PFSK-1 (cell line): ENCODE measurements around the gene RAB30.

Source experiments
- FOXP2 ChIP-seq: optimal IDR thresholded peaks from 2 replicates; pipeline ENCODE3; 2011; ENCODE audit warnings: borderline replicate concordance, control low read depth, inconsistent platforms; ENCODE audit not compliant: insufficient read depth; ENCODE audit errors: extremely low read length, extremely low read depth
- POLR2AphosphoS5 ChIP-seq: IDR thresholded peaks from 2 replicates; pipeline ENCODE4 v1.6.1; 2012; ENCODE audit warnings: low read depth, mild to moderate bottlenecking, control low read depth, low read length, moderate library complexity
- REST ChIP-seq, 2 experiments: IDR thresholded peaks; 2 replicates each; pipeline versions ENCODE4 v1.6.1 to v1.8.0; 2011 to 2012; ENCODE audit warnings: low read depth in 2 of 2, low read length in 2 of 2, control low read depth in 1 of 2, inconsistent platforms in 1 of 2, mild to moderate bottlenecking in 1 of 2, moderate library complexity in 1 of 2; ENCODE audit not compliant: insufficient read depth in 1 of 2
- SIN3A ChIP-seq: IDR thresholded peaks from 2 replicates; pipeline ENCODE4 v1.6.1; 2012; ENCODE audit warnings: mild to moderate bottlenecking, low read length, moderate library complexity, borderline replicate concordance; ENCODE audit not compliant: insufficient read depth
- TAF1 ChIP-seq: IDR thresholded peaks from 2 replicates; pipeline ENCODE4 v1.6.1; 2012; ENCODE audit warnings: low read length, control low read depth, borderline replicate concordance; ENCODE audit not compliant: insufficient read depth

The RAB30 gene

DNA sequence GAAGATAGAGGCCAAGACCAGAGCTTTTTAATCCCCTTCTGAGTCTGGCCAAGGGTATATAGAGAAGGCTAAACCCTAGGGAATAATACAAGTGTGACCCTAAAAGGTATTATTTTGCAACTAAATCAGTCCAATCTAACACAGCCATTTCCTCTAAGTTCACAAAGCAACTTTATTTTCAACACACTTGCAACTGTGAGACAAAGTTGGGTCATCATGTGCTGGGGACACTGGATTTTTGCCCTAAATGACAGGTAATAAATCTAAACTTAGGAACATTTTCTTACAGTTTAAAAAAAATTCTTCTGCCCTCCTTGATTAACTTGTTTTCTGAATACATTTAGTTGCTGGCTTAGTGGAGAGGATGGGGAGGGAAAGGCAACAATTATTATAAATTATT lies 91.9 kb downstream of the RAB30 start:
- TF ChIP-seq TAF1 (no peak), SIN3A (no peak), FOXP2 (no peak), REST (IDR thresholded peaks at IDR 0.05; ENCODE audit: insufficient read depth in 1 of 2, low read depth in 2 of 2, low read length in 2 of 2) (no peak), POLR2AphosphoS5 (no peak)

DNA sequence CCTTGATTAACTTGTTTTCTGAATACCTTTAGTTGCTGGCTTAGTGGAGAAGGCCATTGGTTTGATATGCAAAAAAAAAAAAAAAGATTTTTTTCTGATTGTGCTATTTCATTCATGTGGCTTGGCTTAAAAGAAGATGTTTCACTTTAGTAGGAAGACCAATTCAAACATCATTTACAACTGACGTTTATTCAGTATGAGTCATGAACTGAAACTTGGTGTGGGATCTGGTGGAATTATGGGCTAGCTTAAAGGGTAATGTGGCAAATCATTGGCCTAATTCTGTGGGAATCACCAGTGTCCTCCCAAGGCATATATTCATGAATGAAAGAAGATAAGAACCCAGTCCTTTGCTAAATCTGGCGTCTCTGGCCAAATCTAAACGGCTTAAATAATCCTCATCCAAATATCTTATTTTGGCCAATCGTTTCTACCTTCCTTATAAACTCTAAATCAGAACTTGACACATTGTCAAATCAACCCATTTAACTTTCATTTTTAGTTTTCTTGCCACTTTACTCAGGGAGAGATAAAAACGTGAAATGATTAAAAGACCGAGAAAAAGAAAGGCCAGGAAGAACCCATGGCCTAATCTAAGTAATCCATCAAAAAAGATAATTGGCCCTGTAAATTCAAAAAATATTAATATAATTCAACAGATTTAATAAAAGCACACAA lies 93.1 kb downstream of the RAB30 start:
- no peak for TF ChIP-seq REST (IDR thresholded peaks at IDR 0.05; ENCODE audit: insufficient read depth in 1 of 2, low read depth in 2 of 2, low read length in 2 of 2)
- TF ChIP-seq POLR2AphosphoS5 = no peak
- TF ChIP-seq TAF1 = no peak
- TF ChIP-seq FOXP2 = no peak
- TF ChIP-seq SIN3A = no peak

DNA sequence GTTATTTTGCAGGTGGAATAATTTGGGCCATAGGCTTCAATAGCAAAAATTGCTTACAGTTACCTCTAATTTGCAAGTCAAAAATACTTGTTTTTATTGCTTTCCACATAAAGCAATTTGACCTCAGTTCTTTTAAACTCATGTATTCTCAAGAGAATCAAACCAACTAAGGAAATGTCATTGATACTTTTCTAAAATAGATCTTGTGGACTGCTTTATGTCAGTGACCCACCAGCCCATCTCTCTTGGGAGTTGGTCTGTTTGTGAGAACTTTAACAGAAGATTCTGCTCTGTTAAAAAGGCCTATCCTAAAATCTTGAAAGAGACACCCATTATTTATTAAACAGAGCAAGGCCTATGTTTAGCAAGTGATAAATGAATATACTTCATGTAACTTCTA lies 94.9 kb downstream of the RAB30 start:
- TF ChIP-seq POLR2AphosphoS5 (no peak), REST (IDR thresholded peaks at IDR 0.05; ENCODE audit: insufficient read depth in 1 of 2, low read depth in 2 of 2, low read length in 2 of 2) (no peak), FOXP2 (no peak), TAF1 (no peak), SIN3A (no peak)

DNA sequence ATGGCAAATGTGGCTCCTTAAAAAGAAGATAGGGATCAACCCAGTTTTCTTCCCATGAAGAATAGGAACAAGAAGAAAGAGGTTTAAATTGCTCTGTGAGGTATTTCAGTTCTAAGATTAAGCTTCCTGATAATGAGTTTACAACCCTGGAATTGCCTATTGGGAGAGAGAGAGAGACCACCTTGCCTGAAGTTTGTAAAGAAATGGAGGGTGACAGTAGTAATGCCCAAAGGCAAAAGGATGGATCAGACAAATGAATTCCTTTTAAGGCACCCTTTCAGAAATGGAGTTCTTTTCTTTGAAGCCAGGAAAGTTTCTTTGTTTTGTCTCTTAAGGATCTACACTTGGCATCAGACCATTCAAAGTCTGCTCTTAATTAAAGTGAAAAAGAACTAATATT lies 95.8 kb downstream of the RAB30 start:
- TF ChIP-seq REST (IDR thresholded peaks at IDR 0.05; ENCODE audit: insufficient read depth in 1 of 2, low read depth in 2 of 2, low read length in 2 of 2) = no peak
- no peak for TF ChIP-seq SIN3A
- TF ChIP-seq TAF1 = no peak
- no peak for TF ChIP-seq POLR2AphosphoS5
- TF ChIP-seq FOXP2 = no peak
